K562 (cell line): ENCODE results near the gene RTL5. TPM values are rescaled to one million over a fixed set of nuclear protein-coding genes. Genes with fewer than 3 reads are reported as not detected.

Source experiments
- AFF4 ChIP-seq: sonication (generic); formaldehyde crosslinking; IDR thresholded peaks from 2 replicates; pipeline ENCODE4 v1.8.0; 2023; ENCODE audit warnings: mild to moderate bottlenecking, missing genetic modification reagents
- CHD1 ChIP-seq: fragments of 200-600 bp; sonication (generic); IDR thresholded peaks from one replicate; pipeline ENCODE4 v1.6.1; 2012; ENCODE audit warnings: mild to moderate bottlenecking, moderate library complexity, low read length, inconsistent platforms
- MCM7 ChIP-seq, 2 experiments: fragments of 450-650 bp; IDR thresholded peaks; 2 replicates each; pipeline ENCODE4 v1.6.1; 2016 to 2018
- PBX2 ChIP-seq, 2 experiments: IDR thresholded peaks in 1 of 2; conservative IDR thresholded peaks in 1 of 2; 2 replicates each; pipeline ENCODE4 v1.6.1; 2016; ENCODE audit warnings: low read depth in 2 of 2, mild to moderate bottlenecking in 1 of 2, missing compliant biosample characterization in 1 of 2, missing genetic modification characterization in 1 of 2, moderate library complexity in 1 of 2
- REST ChIP-seq, 2 experiments: fragments of 450-650 bp; formaldehyde crosslinking in 1 of 2; IDR thresholded peaks; 2 replicates each; pipeline versions ENCODE4 v1.4.0 to v1.6.1; 2014 to 2020; ENCODE audit warnings: mild to moderate bottlenecking in 2 of 2, borderline replicate concordance in 1 of 2, low read depth in 1 of 2
- SETDB1 ChIP-seq: IDR thresholded peaks from one replicate; pipeline ENCODE4 v1.6.1; 2012; ENCODE audit warnings: low read length, control low read depth, inconsistent platforms
- TEAD1 ChIP-seq, 2 experiments: fragments of 450-650 bp in 1 of 2; sonication (generic) in 1 of 2; formaldehyde crosslinking; IDR thresholded peaks; 2 replicates each; pipeline versions ENCODE4 v1.4.0 to v1.8.0; 2020 to 2022; ENCODE audit warnings: mild to moderate bottlenecking in 2 of 2, missing genetic modification reagents in 1 of 2
- ZNF507 ChIP-seq: conservative IDR thresholded peaks from 2 replicates; pipeline ENCODE4 v1.6.1; 2017; ENCODE audit warnings: missing genetic modification characterization, missing compliant biosample characterization
- polyA plus RNA-seq, 8 experiments: library from polyadenylated mRNA; depleted of rRNA in 4 of 8; stranded (reverse) in 5 of 8; unstranded in 3 of 8; fragments of >200 nt; fragmentation: Nextera tagmentation in 2 of 8; fragmentation: Illumina TruSeq in 1 of 8; extraction: Ambion mirVana in 2 of 8; extraction: Trizol in 1 of 8; gene quantifications; 2 replicates each; pipeline versions ENCODE4 v1.2.1 to v1.2.3, GENCODE V29; 2011 to 2014; ENCODE audit warnings: inconsistent platforms in 1 of 8, missing spikeins in 1 of 8
- total RNA-seq, 7 experiments: library from RNA; depleted of rRNA in 6 of 7; stranded (reverse); fragments of >200 nt in 6 of 7; fragmentation: Illumina TruSeq in 2 of 7; extraction: Trizol in 2 of 7; gene quantifications; 2 replicates each; pipeline versions ENCODE4 v1.2.1 to v1.2.3, GENCODE V29; 2011 to 2021; ENCODE audit warnings: low replicate concordance in 1 of 7

RTL5 gene
- total and polyA plus RNA-seq, 9 of the 15 experiments (the other 6 are each of a cell fraction or from before 2014, with no cell fraction given), result 0.03 TPM; not detected in 8

GRCh38 chrX:72078411-72078810 lies 53.3 kb downstream of the RTL5 start (continued):
- no peak for TF ChIP-seq AFF4 (CRISPR knock-in tag)
- no peak for TF ChIP-seq MCM7 (IDR thresholded peaks at IDR 0.05)
- TF ChIP-seq ZNF507, result no peak
- no peak for TF ChIP-seq TEAD1 (CRISPR knock-in tag; IDR thresholded peaks at IDR 0.05)
- TF ChIP-seq PBX2 (CRISPR knock-in tag; IDR thresholded peaks at IDR 0.05; ENCODE audit: low read depth), result no peak
- TF ChIP-seq PBX2 (tag; conservative IDR thresholded peaks at IDR 0.05; ENCODE audit: low read depth), result no peak
- TF ChIP-seq SETDB1, result no peak
- no peak for TF ChIP-seq CHD1
- no peak for TF ChIP-seq REST (IDR thresholded peaks at IDR 0.05; ENCODE audit: borderline replicate concordance)
- TF ChIP-seq REST (CRISPR knock-in tag; IDR thresholded peaks at IDR 0.05; ENCODE audit: low read depth), result no peak
